Sigmoid colon (tissue), 7 donors: ENCODE data around the gene MICALL2. TPM values are rescaled to one million over a fixed set of nuclear protein-coding genes. Genes with fewer than 3 reads are reported as not detected.
"Not testable (repeated sequence)": the region's sequence is repeated elsewhere in the genome, so short reads cannot be mapped to it uniquely, and the experiment has no call there.

Source experiments
- DNase-seq: peaks from one replicate; pipeline ENCODE4 v3.0.0-alpha.2; 2019
- H3K27ac ChIP-seq, 4 donors: fragments of 200-600 bp; sonication (generic); one replicate each; pipeline ENCODE4 v1.5.1; 2016 to 2019; ENCODE audit warnings: mild to moderate bottlenecking in 1 of 4
- H3K27me3 ChIP-seq, 3 donors: fragments of 200-600 bp; sonication (generic); one replicate each; pipeline ENCODE4 v1.5.1; 2019; ENCODE audit warnings: mild to moderate bottlenecking in 1 of 3
- H3K36me3 ChIP-seq, 4 donors: fragments of 200-600 bp; sonication (generic); one replicate each; pipeline ENCODE4 v1.5.1; 2016 to 2019
- H3K4me1 ChIP-seq, 4 donors: fragments of 200-600 bp; sonication (generic); one replicate each; pipeline ENCODE4 v1.5.1; 2017 to 2019
- H3K4me3 ChIP-seq, 4 donors: fragments of 200-600 bp; sonication (generic); one replicate each; pipeline ENCODE4 v1.5.1; 2017 to 2019; ENCODE audit warnings: mild to moderate bottlenecking in 2 of 4, moderate library complexity in 1 of 4
- H3K9me3 ChIP-seq, 4 donors: fragments of 200-600 bp in 3 of 4; sonication (generic) in 3 of 4; one replicate each; pipeline versions ENCODE4 v1.5.1 to v1.6.1; 2013 to 2019
- EP300 ChIP-seq, 4 donors: sonication (generic); formaldehyde crosslinking; IDR thresholded peaks; one replicate each; pipeline ENCODE4 v1.6.1; 2017; ENCODE audit warnings: antibody characterized with exemption in 4 of 4
- POLR2A ChIP-seq, 2 donors: fragments of 450-650 bp; IDR thresholded peaks; one replicate each; pipeline ENCODE4 v1.6.1; 2016; ENCODE audit warnings: antibody characterized with exemption in 2 of 2, mild to moderate bottlenecking in 2 of 2, moderate library complexity in 2 of 2
- POLR2AphosphoS5 ChIP-seq, 4 donors: sonication (generic); formaldehyde crosslinking; IDR thresholded peaks; one replicate each; pipeline ENCODE4 v1.6.1; 2017; ENCODE audit warnings: antibody characterized with exemption in 4 of 4
- WGBS, 2 donors: extraction: QIAGEN DNeasy Blood & Tissue Kit; methylation state at CpG; one replicate each; pipeline ENCODE4 v1.1.7; 2013; 5-methylcytosine and 5-hydroxymethylcytosine counted together
- intact Hi-C: fragments of 100-400 bp; cut with DNase I; formaldehyde crosslinking; loops from one replicate; pipeline ENCODE4 v1.15.1; 2023
- polyA plus RNA-seq, 3 donors: library from polyadenylated mRNA; stranded (reverse); fragments of 200-250 nt; gene quantifications; one replicate each; pipeline ENCODE4 v1.2.3, GENCODE V29; 2013
- total RNA-seq, 4 donors: library from RNA; depleted of rRNA; stranded (reverse); fragments of >200 nt; gene quantifications; one replicate each; pipeline ENCODE4 v1.1.0, GENCODE V29; 2016
- TF ChIP-seq, protein P1 (sequence below), 4 experiments: fragments of 450-650 bp in 3 of 4; fragments of 200-600 bp in 1 of 4; IDR thresholded peaks; one replicate each; pipeline ENCODE4 v1.5.1; 2016 to 2019; ENCODE audit warnings: antibody characterized with exemption in 4 of 4, mild to moderate bottlenecking in 3 of 4, moderate library complexity in 2 of 4
- donor health status: healthy with polysubstance abuse.
- donor health status: Bipolar disorder and iron deficiency.
- donor health status: healthy.

Gene MICALL2
- total and polyA plus RNA-seq, 7 donors, result 8.4 to 86.2 (median 30.7) TPM

DNA sequence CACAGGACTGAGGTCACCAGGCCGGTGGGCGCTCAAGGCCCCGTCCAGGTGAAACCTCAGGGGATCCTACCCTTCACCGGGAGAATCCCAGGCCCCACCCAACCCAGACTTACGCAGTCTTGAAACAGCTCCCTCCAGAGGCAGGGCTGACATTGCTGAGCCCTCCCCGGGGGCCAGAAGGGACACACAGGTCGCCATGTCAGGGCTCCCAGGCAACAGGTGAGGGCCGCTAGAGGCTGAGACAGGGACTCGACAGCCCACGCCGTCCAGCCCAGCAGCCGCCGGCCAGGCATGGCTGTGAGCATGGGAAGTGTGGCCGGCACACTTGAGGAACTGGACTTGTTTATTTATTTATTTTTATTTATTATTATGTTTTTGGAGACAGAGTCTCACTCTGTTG is 10.3 kb downstream of the MICALL2 start:
- H3K27ac ChIP-seq, result peak overlapping the region in 2 of 4 donors; percentile 75 to 81
- intact Hi-C loops, result no loop called here
- 90 to 93% methylated on average over 14 of the region's 14 CpGs for WGBS, 2 donors

GRCh38 chr7:1447551-1448244 is 11.6 kb downstream of the MICALL2 start:
- peaks cover 0 to 42% (median 29%) of the 10 kb centered on the region in 4 donors for H3K4me1 ChIP-seq

More for the DNA sequence above, 10.3 kb downstream of the MICALL2 start:
- no peak for DNase-seq
- TF ChIP-seq, protein P1, sequence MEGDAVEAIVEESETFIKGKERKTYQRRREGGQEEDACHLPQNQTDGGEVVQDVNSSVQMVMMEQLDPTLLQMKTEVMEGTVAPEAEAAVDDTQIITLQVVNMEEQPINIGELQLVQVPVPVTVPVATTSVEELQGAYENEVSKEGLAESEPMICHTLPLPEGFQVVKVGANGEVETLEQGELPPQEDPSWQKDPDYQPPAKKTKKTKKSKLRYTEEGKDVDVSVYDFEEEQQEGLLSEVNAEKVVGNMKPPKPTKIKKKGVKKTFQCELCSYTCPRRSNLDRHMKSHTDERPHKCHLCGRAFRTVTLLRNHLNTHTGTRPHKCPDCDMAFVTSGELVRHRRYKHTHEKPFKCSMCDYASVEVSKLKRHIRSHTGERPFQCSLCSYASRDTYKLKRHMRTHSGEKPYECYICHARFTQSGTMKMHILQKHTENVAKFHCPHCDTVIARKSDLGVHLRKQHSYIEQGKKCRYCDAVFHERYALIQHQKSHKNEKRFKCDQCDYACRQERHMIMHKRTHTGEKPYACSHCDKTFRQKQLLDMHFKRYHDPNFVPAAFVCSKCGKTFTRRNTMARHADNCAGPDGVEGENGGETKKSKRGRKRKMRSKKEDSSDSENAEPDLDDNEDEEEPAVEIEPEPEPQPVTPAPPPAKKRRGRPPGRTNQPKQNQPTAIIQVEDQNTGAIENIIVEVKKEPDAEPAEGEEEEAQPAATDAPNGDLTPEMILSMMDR (IDR thresholded peaks at IDR 0.05), result no peak
- TF ChIP-seq EP300 (IDR thresholded peaks at IDR 0.05) (no peak), POLR2A (IDR thresholded peaks at IDR 0.05) (no peak), POLR2AphosphoS5 (IDR thresholded peaks at IDR 0.05) (no peak)
- Histone ChIP-seq H3K27me3 (no peaks in the 10 kb centered on the region), H3K4me3 (no peak overlapping the region), H3K4me1 (peaks cover 0 to 54% (median 41%) of the 10 kb centered on the region in 4 donors), H3K36me3 (peaks cover 0 to 3% (median 0%) of the 10 kb centered on the region in 4 donors), H3K9me3 (no peaks in the 10 kb centered on the region)

GRCh38 chr7:1447112-1447511 is 12.2 kb downstream of the MICALL2 start:
- intact Hi-C loops, result no loop called here
- no peak for DNase-seq
- Histone ChIP-seq H3K9me3 (no peaks in the 10 kb centered on the region), H3K36me3 (peaks cover 0 to 3% (median under 1%) of the 10 kb centered on the region in 4 donors), H3K27me3 (no peaks in the 10 kb centered on the region), H3K4me3 (no peak overlapping the region), H3K27ac (peak overlapping the region; percentile 59 to 81 (median 77)), H3K4me1 (peaks cover 0 to 37% (median 27%) of the 10 kb centered on the region in 4 donors)
- 86 to 88% methylated on average over 11 of the region's 11 CpGs for WGBS, 2 donors
- TF ChIP-seq, protein P1 (IDR thresholded peaks at IDR 0.05), result no peak
- TF ChIP-seq POLR2AphosphoS5 (IDR thresholded peaks at IDR 0.05) (no peak), POLR2A (IDR thresholded peaks at IDR 0.05) (no peak), EP300 (IDR thresholded peaks at IDR 0.05) (no peak)

More at GRCh38 chr7:1447551-1448244, 11.6 kb downstream of the MICALL2 start:
- DNase-seq, result no peak
- 79 to 80% methylated on average over 15 of the region's 15 CpGs for WGBS, 2 donors
- Histone ChIP-seq H3K27ac (peak overlapping the region; percentile 59 to 81 (median 77)), H3K9me3 (no peaks in the 10 kb centered on the region), H3K36me3 (peaks cover 0 to 3% (median 0%) of the 10 kb centered on the region in 4 donors), H3K27me3 (no peaks in the 10 kb centered on the region), H3K4me3 (no peak overlapping the region)
- intact Hi-C loops, result no loop called here
- TF ChIP-seq EP300 (IDR thresholded peaks at IDR 0.05), result no peak
- TF ChIP-seq POLR2A (IDR thresholded peaks at IDR 0.05), result no peak
- peak in 1 of 4 donors; percentile 9 for TF ChIP-seq POLR2AphosphoS5 (IDR thresholded peaks at IDR 0.05)

DNA sequence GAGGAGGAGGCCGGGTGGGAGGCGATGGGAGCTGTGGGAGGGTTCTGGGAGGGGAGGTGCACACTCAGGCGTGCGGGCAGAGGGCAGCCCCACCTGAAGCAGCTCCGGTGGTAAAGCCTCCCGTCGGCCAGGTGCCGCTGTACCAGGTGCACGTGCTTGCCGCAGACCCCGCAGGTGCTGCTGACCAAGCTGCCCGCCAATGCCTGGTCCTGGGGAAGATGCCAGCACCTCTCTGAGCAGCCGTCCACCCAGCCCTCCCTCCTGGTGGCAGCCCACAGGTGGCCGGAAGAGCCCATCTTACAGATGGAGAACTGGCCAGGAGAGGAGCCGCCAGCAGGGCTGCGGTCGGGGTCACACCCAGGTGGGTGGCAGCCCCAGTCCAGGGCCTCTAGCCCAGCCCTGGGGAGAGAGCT is 12.6 kb downstream of the MICALL2 start:
- no peak for TF ChIP-seq EP300 (IDR thresholded peaks at IDR 0.05)
- TF ChIP-seq, protein P1 (IDR thresholded peaks at IDR 0.05), result no peak
- no peak for TF ChIP-seq POLR2AphosphoS5 (IDR thresholded peaks at IDR 0.05)
- no peak for TF ChIP-seq POLR2A (IDR thresholded peaks at IDR 0.05)
- intact Hi-C loops, result no loop called here

DNA sequence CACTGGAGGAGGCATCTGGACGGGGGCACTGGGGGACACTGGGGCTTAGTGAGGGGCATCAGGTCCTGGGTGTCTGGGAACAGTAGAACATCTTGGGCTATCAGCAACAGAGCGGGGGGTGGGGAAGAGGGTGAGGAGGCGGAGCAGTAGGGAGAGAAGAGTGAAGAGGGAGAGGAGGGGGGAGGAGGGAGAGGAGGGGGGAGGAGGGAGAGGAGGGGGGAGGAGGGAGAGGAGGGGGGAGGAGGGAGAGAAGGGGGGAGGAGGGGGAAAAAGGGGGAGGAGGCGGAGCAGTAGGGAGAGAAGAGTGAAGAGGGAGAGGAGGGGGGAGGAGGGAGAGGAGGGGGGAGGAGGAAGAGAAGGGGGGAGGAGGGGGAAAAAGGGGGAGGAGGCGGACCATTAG is 13.2 kb downstream of the MICALL2 start:
- intact Hi-C loops, H3K9me3 ChIP-seq, DNase-seq, H3K4me3 ChIP-seq, H3K27me3 ChIP-seq: not testable (repeated sequence)
- WGBS, 2 donors, result 83 to 94% methylated on average over 4 of the region's 5 CpGs
- peak overlapping the region in 2 of 4 donors; percentile 30 to 35 for H3K27ac ChIP-seq
- H3K36me3 ChIP-seq, result peaks cover 0 to 10% (median 4%) of the 10 kb centered on the region in 4 donors
- peaks cover 0 to 32% (median 26%) of the 10 kb centered on the region in 4 donors for H3K4me1 ChIP-seq

More for the DNA sequence above, 12.6 kb downstream of the MICALL2 start:
- DNase-seq, result no peak
- Histone ChIP-seq H3K4me1 (peaks cover 0 to 33% (median 27%) of the 10 kb centered on the region in 4 donors), H3K27ac (peak overlapping the region in 3 of 4 donors; percentile 75 to 81 (median 79)), H3K36me3 (peaks cover 0 to 8% (median 3%) of the 10 kb centered on the region in 4 donors), H3K27me3 (no peaks in the 10 kb centered on the region), H3K9me3 (no peaks in the 10 kb centered on the region), H3K4me3 (no peak overlapping the region)
- 66 to 76% methylated on average over 17 of the region's 17 CpGs for WGBS, 2 donors
